Keratinocyte (primary cell): ENCODE measurements around the gene RIOK1. TPM values are rescaled to one million over a fixed set of nuclear protein-coding genes. Genes with fewer than 3 reads are reported as not detected.

Experiments used
- DNase-seq: peaks from one replicate; pipeline ENCODE4 v3.0.0-alpha.2; 2011; ENCODE audit warnings: low read depth, missing footprints, low spot score
- FAIRE-seq: peaks from 2 replicates; lab custom pipeline; 2011; peaks lifted over from hg19 to GRCh38; lab: Jason Lieb, UNC
- H2AFZ ChIP-seq: 2 replicates; pipeline ENCODE4 v1.6.0; 2012; ENCODE audit warnings: low read length, control low read depth, inconsistent platforms; ENCODE audit not compliant: control insufficient read depth
- H3K27ac ChIP-seq: 2 replicates; pipeline ENCODE4 v1.5.1; 2011; ENCODE audit warnings: low read length; ENCODE audit not compliant: control insufficient read depth, insufficient read depth
- H3K27me3 ChIP-seq: 3 replicates; pipeline ENCODE4 v1.6.0; 2011; ENCODE audit warnings: low read length; ENCODE audit not compliant: control insufficient read depth, insufficient read depth; ENCODE audit errors: extremely low read depth
- H3K36me3 ChIP-seq, 2 experiments: 2 replicates in 1 of 2; 3 replicates in 1 of 2; pipeline ENCODE4 v1.5.1; 2011; ENCODE audit warnings: low read length in 2 of 2, mild to moderate bottlenecking in 1 of 2; ENCODE audit not compliant: control insufficient read depth in 2 of 2, insufficient read depth in 2 of 2; ENCODE audit errors: extremely low read depth in 1 of 2
- H3K4me1 ChIP-seq: 3 replicates; pipeline ENCODE4 v1.5.1; 2011; ENCODE audit warnings: low read length; ENCODE audit not compliant: control insufficient read depth, insufficient read depth; ENCODE audit errors: extremely low read depth
- H3K4me2 ChIP-seq: 3 replicates; pipeline ENCODE4 v1.6.0; 2011; ENCODE audit warnings: low read depth, low read length; ENCODE audit not compliant: control insufficient read depth, insufficient read depth; ENCODE audit errors: extremely low read depth
- H3K4me3 ChIP-seq, 3 experiments: fragments of 200-600 bp in 1 of 3; sonication (generic) in 1 of 3; 2 replicates in 2 of 3; 3 replicates in 1 of 3; pipeline ENCODE4 v1.5.1; 2011 to 2016; ENCODE audit warnings: low read length in 3 of 3, mild to moderate bottlenecking in 3 of 3, control low read depth in 2 of 3, inconsistent platforms in 1 of 3, low read depth in 1 of 3, mixed read lengths in 1 of 3, mixed run types in 1 of 3, moderate library complexity in 1 of 3; ENCODE audit not compliant: control insufficient read depth in 2 of 3, insufficient read depth in 2 of 3; ENCODE audit errors: extremely low read depth in 1 of 3
- H3K79me2 ChIP-seq: 2 replicates; pipeline ENCODE4 v1.6.0; 2012; ENCODE audit warnings: low read length; ENCODE audit not compliant: control insufficient read depth, insufficient read depth
- H3K9ac ChIP-seq: 3 replicates; pipeline ENCODE4 v1.6.0; 2011; ENCODE audit warnings: low read length; ENCODE audit not compliant: control insufficient read depth, insufficient read depth; ENCODE audit errors: extremely low read depth
- H3K9me1 ChIP-seq: 3 replicates; pipeline ENCODE4 v1.6.0; 2011; ENCODE audit warnings: low read length; ENCODE audit not compliant: control insufficient read depth, insufficient read depth; ENCODE audit errors: extremely low read depth
- H3K9me3 ChIP-seq: 2 replicates; pipeline ENCODE4 v1.5.1; 2012; ENCODE audit warnings: low read depth, low read length; ENCODE audit not compliant: control insufficient read depth
- H4K20me1 ChIP-seq: 3 replicates; pipeline ENCODE4 v1.6.0; 2011; ENCODE audit warnings: low read length; ENCODE audit not compliant: control insufficient read depth, insufficient read depth; ENCODE audit errors: extremely low read depth
- EZH2 ChIP-seq: IDR thresholded peaks from one replicate; pipeline ENCODE4 v1.6.1; 2012; ENCODE audit warnings: inconsistent platforms, mild to moderate bottlenecking, low read length, moderate library complexity
- dilution Hi-C: fragments of 300-500 bp; cut with MboI; formaldehyde crosslinking; loops from one replicate; pipeline ENCODE4 v1.7.0; 2020; ENCODE audit warnings: low sequenced_read_pairs; ENCODE audit not compliant: extremely low pct_ligation_motif_present
- polyA plus RNA-seq, 5 experiments: library from polyadenylated mRNA; depleted of rRNA in 3 of 5; stranded (reverse) in 3 of 5; stranded (forward) in 1 of 5; unstranded in 1 of 5; fragments of >200 nt; gene quantifications; 1 replicate in 1 of 5; 2 replicates in 3 of 5; 3 replicates in 1 of 5; pipeline versions ENCODE4 v1.2.1 to v1.2.3, GENCODE V29; 2011 to 2012; ENCODE audit warnings: missing spikeins in 2 of 5, low read depth in 1 of 5, low replicate concordance in 1 of 5
- TF ChIP-seq, protein P1 (sequence below), 3 experiments: IDR thresholded peaks in 1 of 3; conservative IDR thresholded peaks in 1 of 3; optimal IDR thresholded peaks in 1 of 3; 2 replicates in 2 of 3; 3 replicates in 1 of 3; pipeline versions ENCODE3 to v1.5.1; 2011; ENCODE audit warnings: low read length in 3 of 3, mild to moderate bottlenecking in 3 of 3, moderate library complexity in 2 of 3, control low read depth in 1 of 3, inconsistent platforms in 1 of 3; ENCODE audit not compliant: insufficient read depth in 2 of 3; ENCODE audit errors: extremely low read depth in 1 of 3

Gene RIOK1
- polyA plus RNA-seq, 1 donor (not counting 4 experiments of a cell fraction or from before 2014, with no cell fraction given): 11.7 TPM

DNA sequence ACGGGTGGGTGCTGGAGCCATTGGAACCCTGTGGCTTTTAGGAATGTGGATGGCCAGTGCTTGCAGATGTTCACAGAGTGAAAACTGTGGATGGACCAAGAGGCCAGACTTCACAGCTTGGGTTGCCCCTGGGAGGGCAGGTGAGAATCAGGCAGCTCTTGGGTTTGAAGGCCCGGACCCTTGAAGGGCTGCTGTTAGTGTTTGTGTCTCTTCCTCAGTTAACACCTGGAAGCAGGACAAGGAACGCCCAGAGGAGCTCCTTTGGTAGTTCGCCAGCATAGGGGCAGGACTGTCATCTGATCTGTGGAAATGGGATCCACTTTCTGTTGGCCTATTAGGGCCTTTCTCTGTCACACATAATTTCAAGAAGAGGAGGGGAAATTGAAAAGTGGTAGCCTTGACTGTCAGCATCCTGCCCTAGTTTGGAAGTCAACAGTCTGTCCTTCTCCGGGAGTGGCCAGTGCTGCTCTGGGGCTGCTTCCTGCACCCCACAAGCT is 43.6 kb downstream of the RIOK1 start:
- H3K9me3 ChIP-seq: no peaks in the 10 kb centered on the region
- no peaks in the 10 kb centered on the region for H3K9me1 ChIP-seq
- no peaks in the 10 kb centered on the region for H3K27me3 ChIP-seq
- dilution Hi-C loops: no loop called here
- DNase-seq (no peak), FAIRE-seq (peak; percentile 48)
- TF ChIP-seq, protein P1, sequence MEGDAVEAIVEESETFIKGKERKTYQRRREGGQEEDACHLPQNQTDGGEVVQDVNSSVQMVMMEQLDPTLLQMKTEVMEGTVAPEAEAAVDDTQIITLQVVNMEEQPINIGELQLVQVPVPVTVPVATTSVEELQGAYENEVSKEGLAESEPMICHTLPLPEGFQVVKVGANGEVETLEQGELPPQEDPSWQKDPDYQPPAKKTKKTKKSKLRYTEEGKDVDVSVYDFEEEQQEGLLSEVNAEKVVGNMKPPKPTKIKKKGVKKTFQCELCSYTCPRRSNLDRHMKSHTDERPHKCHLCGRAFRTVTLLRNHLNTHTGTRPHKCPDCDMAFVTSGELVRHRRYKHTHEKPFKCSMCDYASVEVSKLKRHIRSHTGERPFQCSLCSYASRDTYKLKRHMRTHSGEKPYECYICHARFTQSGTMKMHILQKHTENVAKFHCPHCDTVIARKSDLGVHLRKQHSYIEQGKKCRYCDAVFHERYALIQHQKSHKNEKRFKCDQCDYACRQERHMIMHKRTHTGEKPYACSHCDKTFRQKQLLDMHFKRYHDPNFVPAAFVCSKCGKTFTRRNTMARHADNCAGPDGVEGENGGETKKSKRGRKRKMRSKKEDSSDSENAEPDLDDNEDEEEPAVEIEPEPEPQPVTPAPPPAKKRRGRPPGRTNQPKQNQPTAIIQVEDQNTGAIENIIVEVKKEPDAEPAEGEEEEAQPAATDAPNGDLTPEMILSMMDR (optimal IDR thresholded peaks at IDR 0.05 in 1 of 3, IDR thresholded peaks at IDR 0.05 in 1 of 3, conservative IDR thresholded peaks at IDR 0.05 in 1 of 3; ENCODE audit: extremely low read depth in 1 of 3, insufficient read depth in 2 of 3, low read length in 3 of 3): no peak
- no peak for TF ChIP-seq EZH2
- no peaks in the 10 kb centered on the region for H3K36me3 ChIP-seq
- H3K9ac ChIP-seq: no peak overlapping the region
- H3K79me2 ChIP-seq: no peaks in the 10 kb centered on the region
- H3K4me1 ChIP-seq: no peaks in the 10 kb centered on the region
- H3K4me3 ChIP-seq: no peak overlapping the region
- H4K20me1 ChIP-seq: no peaks in the 10 kb centered on the region
- no peak overlapping the region for H3K4me2 ChIP-seq
- peak overlapping the region; percentile 8 for H2AFZ ChIP-seq
- H3K27ac ChIP-seq: no peak overlapping the region

DNA sequence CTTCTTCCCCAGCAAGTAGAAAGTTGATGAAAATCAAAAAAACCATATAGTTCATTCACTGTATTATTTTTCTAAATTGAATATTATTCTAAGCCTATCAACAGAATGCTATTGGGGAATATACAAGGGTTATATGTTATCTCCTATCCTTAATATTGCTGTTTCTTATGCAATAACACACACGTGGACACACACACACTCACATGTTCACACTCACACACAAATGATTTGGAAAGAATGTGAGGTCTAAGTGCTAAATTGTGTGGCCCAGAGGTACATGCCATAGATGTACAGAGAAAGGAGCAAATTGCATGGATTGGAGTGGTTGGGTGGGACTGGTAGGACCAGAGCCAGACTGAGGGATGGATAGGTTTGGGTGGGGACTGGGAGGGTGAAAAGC is 45.1 kb downstream of the RIOK1 start:
- Histone ChIP-seq H3K4me2 (no peak overlapping the region), H3K9ac (no peak overlapping the region), H3K4me1 (no peaks in the 10 kb centered on the region), H3K4me3 (no peak overlapping the region), H3K27me3 (no peaks in the 10 kb centered on the region), H2AFZ (no peak overlapping the region), H3K9me1 (no peaks in the 10 kb centered on the region), H3K79me2 (no peaks in the 10 kb centered on the region), H3K27ac (no peak overlapping the region), H3K36me3 (no peaks in the 10 kb centered on the region), H4K20me1 (no peaks in the 10 kb centered on the region), H3K9me3 (no peaks in the 10 kb centered on the region)
- DNase-seq: no peak
- dilution Hi-C loops: no loop called here
- TF ChIP-seq EZH2: no peak
- TF ChIP-seq, protein P1 (optimal IDR thresholded peaks at IDR 0.05 in 1 of 3, IDR thresholded peaks at IDR 0.05 in 1 of 3, conservative IDR thresholded peaks at IDR 0.05 in 1 of 3; ENCODE audit: extremely low read depth in 1 of 3, insufficient read depth in 2 of 3, low read length in 3 of 3): no peak
- peak; percentile 29 for FAIRE-seq
